Stimulated activated CD4-positive, alpha-beta T cell treated with anti-CD3 and anti-CD28 coated beads, Interleukin-4, amount 100 ng/mL, for 1 hour (primary cell): Measurements from ENCODE around the gene LGI2.
"Not testable (repeated sequence)": the region's sequence is repeated elsewhere in the genome, so short reads cannot be mapped to it uniquely, and the experiment has no call there.

Experiments used
- DNase-seq: peaks from one replicate; pipeline ENCODE4 v3.0.0-alpha.2; 2020

LGI2 gene, protein sequence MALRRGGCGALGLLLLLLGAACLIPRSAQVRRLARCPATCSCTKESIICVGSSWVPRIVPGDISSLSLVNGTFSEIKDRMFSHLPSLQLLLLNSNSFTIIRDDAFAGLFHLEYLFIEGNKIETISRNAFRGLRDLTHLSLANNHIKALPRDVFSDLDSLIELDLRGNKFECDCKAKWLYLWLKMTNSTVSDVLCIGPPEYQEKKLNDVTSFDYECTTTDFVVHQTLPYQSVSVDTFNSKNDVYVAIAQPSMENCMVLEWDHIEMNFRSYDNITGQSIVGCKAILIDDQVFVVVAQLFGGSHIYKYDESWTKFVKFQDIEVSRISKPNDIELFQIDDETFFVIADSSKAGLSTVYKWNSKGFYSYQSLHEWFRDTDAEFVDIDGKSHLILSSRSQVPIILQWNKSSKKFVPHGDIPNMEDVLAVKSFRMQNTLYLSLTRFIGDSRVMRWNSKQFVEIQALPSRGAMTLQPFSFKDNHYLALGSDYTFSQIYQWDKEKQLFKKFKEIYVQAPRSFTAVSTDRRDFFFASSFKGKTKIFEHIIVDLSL

DNA sequence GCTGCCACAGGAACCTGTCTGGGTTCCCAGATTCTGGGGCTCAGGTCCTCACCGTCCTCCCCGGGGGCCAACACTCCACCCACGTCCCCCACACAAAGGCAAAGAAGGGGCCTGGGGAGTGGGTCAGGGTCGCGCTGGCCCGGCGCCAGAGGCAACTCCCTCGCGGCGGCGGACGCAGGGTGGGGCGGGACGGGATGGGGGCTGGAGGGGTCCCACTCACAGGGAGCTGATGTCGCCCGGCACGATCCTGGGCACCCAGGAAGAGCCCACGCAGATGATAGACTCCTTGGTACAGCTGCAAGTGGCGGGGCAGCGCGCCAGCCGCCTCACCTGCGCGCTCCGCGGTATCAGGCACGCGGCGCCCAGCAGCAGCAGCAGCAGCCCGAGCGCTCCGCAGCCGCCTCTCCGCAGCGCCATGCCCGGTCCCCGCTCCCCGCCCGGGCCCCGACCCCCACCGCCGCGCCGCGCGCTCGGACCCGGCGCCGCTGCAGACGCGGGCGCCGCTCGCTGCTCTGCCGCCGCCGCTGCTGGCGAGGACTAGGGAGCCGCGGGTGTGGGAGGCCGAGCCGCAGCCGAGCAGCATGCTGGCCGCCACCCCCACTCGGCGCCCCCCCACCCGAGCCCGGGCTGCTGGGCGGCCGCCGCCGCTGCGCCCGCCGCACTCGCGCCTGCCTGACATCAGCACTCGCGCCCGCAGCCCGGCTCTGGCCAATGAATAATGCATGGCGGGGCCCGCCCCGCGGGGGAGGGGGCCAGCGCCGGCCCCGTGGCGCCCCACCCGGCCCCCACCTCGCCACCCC is at the start of gene LGI2:
LGI2 (minus strand) TSS at position 670 of the 800 bp plus-strand sequence; CDS start at position 417, 253 bp downstream.
- DNase-seq, result peak; percentile 6

DNA sequence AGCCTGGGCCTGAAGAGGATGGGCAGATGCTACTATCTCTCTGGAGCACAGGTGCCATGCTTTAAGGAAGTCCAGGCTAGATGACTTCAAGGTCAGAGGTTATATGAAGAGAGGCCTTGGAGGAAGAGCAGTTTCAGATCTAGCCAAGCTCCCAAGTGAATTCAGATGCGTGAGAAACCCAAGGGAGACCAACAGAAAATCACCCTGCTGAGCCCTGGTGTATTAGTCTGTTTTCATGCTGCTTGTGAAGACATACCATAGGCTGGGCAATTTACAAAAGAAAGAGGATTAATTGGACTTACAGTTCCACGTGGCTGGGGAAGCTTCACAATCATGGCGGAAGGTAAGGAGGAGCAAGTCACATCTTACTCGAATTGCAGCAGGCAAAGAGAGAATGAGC is 47.8 kb upstream of the LGI2 start:
- DNase-seq, result no peak

DNA sequence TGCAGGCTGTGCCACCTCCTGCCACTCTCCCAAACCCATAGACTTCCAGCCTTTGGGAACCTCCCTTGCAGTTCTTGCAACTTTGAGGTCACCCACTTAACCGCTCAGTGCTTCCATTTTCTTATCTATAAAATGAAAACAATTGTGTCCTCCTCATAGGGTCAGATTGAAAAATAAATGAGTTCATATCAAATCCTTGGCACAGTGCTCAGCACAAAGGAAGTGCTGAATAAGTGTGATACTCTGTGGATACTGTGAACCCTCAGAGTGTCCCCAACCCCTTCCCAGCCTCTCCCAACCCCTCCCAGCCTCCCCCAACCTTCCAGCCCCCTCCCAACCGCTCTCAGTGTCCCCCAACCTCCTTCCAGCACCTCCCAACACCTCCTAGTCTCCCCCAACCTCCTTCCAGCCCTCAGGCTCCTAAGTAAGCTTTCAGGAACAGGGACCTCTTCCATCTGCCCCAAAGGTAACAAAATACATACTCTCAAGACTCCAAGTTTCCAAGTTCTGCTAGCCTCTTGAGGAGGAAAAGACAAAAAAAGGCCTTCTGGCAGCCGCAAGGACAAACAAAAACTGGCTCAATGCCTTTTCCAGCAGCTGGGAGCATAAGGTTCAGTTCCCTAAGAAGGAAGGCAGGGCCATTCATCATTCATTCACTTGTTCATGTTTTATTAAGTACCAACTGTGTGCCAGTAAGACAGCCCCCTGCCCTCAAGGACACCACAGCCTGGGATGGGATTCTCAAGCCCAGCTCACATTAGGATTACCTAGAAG is 46.1 kb upstream of the LGI2 start:
- DNase-seq, result no peak

DNA sequence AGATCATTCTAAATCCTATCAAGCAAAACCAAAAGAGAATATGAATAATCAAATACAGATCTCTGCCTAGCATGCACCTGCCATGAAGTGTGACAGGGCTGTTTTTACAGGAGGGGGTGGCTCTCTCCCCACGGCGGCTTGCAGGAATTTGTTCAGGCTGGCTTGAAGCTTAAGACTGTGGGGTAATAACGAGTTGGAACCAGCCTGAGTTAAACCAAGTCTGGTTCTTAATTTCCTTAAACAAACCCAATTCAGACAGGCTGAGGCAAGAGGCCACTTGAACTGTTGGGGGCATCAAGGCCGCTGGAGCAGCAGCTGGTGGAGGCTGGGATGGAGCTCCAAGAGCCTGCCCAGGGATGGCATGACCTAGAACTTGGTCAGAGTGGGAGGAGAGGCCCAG is 45.1 kb upstream of the LGI2 start:
- no peak for DNase-seq

DNA sequence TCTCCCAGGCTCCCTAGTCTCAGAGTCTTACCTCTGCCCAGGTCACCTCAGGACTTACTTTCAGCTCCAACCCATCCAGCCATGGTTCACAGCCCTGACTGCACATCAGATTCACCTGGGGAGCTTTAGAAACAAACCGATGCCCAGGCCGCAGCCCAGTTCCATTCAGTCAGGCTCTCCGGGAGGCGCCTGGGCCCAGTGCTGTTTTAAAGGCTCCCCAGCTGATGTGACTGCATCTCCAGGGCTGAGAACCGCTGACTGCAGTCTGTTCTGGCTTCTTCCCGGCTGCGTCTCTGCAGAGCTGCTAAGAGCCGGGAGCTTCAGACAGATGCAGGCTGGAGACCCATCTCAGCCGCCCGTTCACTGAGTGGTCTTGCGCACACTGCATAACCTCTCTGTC is 44.4 kb upstream of the LGI2 start:
- no peak for DNase-seq

DNA sequence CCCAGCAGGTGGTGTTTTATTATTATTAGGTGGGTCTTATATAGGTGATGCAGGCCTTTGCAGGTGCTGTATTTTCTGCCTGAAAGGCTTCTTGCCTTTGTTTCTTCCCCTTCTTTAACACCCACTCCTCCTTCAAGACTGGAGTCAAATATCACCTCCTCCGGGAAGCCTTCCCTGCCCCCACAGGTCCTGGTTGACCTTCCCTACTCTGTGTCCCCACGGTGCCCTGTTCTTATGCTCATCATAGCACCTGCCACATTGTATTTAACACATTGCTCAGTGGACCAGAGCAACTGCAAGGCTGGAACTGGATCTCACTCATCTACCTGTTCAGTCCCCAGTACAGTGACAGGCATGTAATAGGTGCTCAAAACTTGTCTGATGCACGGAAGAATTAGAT is 39.8 kb upstream of the LGI2 start:
- no peak for DNase-seq

DNA sequence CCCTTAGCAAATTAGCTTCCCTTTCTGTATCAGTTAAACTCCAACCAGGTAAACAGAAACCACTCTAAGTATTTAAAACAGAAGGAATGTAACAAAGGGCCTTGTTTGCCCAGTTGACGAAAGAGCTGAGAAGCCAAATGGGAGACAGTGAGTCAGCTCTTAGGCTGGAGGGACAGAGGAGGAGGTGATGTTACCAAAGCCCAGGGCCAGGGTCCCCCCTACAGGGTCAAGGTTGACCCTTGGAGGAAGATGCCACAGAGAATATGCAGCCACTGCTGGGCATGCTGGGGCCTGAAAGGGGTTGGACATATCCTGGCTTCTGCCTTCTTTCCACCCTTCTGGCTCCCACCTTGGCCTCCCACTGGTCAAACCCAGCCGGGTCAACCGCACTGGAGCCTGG is 38.3 kb upstream of the LGI2 start:
- DNase-seq, result no peak

DNA sequence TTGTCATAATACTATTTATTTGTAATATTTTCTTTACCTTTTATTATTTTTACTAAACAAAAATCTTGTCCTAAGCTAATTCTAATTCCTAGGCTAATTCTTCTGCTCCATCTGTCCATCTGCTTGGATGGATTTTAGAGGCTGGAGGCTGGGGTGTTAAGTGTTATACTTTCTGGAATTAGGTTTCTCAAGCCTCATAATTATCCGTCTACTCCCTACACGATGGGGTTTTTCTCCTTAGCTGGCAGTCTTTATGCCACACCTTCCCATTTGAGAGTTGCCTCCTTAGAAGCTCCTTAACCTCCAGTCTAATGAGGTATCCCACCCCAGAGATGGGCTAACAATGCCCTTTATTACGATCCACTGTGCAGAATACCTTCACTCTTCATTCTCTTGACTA is 37.6 kb upstream of the LGI2 start:
- no peak for DNase-seq

DNA sequence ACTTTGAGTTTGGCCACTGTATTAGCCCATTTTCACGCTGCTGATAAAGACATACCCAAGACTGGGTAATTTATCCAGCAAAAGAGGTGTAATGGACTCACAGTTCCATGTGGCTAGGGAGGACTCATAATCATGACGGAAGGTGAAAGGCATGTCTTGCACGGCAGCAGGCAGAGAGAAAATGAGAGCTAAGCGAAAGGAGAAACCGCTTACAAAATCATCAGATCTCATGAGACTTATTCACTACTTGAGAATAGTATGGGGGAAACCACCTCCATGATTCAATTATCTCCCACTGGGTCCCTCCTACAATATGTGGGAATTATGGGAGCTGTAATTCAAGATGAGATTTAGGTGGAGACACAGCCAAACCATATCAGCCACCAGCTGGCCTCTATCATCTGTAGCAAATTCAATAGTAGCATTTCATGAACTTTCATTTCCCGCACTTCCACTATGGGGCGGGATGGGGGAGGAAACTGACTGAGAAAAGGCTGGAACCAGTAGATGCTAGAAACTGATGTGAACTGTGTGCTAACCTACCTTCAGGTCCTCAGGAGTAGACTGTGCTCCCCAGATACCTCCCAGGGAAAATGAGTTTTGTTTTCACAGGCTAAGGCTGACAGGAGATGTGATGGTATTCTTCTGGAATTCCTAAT is 35.3 kb upstream of the LGI2 start:
- no peak for DNase-seq

DNA sequence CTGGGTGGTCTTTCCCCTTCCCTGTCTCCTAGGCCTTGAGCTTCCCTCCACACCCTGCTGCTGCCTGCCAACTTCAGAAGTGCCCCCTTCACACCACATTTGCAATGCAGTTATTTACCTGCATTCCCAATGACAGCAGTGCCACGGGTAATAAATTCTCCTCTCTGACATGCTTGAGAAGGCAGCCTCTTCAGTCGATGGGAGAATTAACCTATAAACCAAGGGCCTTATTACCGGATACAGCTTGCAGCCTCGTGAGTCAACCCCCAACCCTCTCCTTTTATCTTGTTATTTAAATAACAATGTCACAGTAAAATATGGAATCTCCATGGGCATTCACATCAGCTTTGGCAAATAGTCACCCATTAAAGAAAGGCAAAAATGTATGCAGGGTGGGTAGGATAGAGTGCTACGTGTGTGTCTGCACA is 34.7 kb upstream of the LGI2 start:
- no peak for DNase-seq

DNA sequence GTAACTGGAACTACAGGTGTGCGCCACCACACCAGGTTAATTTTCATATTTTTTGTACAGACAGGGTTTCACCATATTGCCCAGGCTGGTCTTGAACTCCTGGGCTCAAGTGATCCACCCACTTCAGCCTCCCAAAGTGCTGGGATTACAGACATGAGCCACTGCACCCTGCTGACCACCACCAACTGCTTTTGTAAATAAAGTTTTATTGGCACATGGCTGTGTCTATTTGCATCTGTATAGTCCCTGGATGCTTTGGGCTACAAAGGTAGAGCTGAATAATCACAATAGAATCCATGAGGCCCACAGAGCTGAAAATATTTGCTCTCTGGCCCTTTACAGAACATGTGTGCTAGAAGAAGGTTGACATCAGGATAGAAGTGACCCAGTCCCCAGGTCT is 33.7 kb upstream of the LGI2 start:
- not testable (repeated sequence) for DNase-seq

DNA sequence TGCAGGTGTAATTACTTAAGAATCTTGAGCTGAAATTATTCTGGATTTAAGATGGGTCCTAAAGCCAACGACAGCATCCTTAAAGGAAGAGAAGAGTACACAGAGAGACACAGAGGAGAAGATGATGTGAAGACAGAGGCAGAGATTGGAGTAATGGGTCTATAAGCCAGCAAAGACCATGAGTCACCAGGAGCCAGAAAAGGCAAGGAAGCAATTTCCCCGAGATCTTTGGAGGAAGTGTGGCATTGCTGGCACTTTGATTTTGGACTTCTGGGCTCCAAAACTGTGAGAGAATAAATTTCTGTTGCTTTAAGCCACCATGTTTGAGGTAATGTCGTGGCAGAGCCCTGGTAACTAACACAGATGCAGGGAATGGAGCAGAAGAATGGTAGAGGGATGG is 32.4 kb upstream of the LGI2 start:
- no peak for DNase-seq

DNA sequence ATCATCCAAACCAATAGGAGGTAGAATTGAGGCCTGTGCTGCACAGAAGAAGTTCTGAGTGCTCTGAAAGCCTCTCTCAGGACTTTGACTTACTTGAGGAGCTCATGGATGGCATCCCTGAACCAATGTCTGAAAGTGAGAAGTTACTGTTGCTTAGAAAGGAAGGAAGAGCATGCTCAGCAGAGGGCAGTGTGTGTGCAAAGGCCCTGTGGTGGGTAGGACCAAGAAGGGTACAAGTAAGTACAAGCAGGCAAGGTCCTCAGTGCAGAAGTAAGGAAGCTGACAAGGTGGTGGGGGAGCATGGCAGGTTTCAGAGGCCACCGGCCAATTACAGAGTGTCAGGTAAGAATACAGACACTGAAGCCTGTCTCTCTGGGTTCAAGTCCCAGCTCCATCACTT is 31.4 kb upstream of the LGI2 start:
- DNase-seq, result no peak

DNA sequence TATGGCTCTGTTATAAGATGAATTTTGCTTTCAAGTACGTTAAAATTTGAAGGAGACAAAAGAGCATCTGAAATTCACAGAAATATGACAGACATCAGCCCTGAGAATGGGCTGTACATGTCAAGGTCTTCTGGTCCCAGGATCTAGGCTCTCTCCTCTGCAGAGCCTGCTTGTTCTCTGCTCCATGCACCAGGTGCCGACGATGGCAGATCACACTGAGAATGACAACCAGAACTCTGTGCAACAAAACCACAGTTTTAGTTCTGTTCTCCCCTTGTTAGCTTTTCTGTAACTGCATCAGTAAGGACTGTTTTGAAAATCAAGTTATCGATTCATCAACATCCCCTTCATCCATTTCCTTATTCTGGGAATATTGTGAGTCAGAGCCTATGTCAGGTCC is 30.9 kb upstream of the LGI2 start:
- no peak for DNase-seq

DNA sequence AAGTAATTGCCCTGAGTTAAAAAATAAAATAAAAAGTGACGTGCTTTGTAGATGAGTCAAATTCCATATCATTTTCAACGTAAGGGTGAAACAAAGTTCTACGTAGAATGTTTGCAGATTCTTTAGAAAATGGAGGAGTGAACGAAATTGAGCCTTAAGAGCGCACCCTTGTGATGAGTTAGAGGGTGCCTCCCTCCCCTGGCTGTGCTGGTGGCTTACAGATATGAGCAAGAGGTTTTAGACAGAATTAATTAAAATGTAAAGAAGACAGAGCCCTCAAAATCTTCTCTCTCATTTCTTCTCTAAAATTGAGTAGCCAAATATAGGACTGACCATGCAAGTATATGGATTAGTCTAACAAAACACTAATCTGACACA is 30.2 kb upstream of the LGI2 start:
- DNase-seq, result no peak

DNA sequence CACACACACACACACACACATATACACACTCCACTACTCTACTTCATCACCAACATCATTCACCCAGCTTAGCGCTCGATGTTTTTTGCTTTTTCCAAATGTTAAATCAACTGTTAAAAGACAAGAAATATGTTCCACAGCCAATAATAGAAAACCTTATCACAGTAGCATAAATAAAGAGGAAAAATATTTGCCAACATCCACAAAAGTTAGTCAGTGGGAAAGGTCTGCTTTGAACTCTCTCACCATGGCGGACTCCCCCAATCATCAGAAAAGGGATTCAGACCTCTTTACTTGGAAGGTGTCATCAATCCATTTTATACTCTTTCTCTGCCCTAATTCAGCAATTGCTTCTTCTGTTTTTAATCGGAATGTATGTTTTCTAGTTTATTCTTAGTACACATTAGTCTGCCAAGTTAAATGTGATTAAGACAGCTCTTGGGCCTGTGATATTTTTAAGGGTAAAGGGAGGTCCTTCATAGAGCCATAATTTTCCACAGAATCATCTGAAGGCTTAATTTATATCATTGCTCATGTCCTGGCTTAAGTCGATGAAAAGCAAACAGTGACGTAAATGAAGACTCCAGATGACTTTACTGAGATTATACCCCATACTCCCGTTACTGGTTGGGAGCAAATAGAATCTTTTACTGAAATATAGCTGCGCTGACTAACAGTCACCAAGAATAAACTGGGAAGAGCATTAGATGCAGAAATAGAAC is 29.7 kb upstream of the LGI2 start:
- DNase-seq, result no peak

DNA sequence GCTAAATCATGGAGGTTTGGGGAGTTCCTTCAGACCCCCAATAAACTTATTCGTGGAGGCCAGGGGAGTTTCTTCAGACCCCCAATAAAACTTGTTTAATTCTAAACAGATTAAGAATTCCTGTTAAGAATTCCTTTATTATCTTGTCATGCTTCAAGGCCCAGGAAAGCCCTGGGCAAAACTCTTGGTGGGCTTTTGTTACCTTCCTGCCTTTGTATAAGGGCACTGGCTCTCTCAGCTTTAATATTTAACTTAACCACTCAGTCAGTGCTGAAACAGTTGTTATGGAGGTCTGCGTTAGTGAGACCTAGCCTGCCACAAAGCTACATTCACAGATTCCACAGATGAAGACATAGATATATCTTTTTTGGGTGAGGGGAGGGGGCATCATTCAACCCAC is 29.0 kb upstream of the LGI2 start:
- no peak for DNase-seq

DNA sequence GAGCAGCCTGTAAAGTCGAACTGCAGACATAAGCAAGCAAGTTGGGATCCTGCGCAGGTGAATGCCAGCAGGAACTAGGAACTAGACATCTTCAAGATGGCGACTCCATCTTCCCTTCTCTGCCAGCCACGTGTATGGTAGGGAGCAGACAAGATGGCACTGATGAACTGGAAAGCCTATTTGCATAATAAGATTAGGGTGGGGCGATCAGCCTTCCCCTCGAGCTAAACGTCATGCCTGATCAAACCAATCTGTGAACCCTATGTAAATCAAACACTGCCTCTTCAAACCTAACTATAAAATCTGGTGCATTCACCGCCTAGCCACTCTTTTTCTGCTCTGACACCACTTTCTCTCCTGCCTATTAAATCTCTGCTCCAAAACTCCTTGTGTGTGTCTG is 28.1 kb upstream of the LGI2 start:
- DNase-seq, result no peak

DNA sequence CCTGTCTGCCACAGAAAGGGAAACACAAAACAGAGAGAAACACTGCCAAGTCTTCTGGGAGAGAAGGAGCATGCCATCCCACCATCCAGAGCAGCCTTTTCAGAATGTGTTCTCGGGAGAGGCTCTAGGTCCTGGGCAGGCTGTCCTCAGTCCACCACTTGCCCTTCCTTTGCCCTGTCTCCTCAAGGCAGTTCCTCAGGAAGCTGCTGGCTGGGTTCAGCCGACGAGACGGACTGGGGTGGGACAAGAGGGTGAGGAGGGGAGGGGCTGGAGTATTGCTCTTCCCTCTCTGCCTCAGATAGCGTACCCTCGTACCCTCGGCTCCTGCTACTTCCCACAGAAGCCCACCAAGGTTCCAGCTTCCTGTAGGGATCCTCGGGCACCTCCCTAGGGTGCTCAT is 26.6 kb upstream of the LGI2 start:
- no peak for DNase-seq

DNA sequence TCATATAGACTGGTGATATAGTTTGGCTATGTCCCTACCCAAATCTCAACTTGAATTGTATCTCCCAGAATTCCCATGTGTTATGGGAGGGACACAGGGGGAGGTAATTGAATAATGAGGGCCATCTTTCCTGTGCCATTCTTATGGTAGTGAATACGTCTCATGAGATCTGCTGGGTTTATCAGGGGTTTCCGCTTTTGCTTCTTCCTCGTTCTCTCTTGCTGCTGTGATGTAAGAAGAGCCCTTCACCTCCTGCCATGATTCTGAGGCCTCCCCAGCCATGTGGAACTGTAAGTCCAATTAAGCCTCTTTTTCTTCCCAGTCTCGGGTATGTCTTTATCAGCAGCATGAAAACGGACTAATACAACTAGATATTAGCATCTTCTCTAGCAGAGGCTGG is 21.3 kb upstream of the LGI2 start:
- not testable (repeated sequence) for DNase-seq

DNA sequence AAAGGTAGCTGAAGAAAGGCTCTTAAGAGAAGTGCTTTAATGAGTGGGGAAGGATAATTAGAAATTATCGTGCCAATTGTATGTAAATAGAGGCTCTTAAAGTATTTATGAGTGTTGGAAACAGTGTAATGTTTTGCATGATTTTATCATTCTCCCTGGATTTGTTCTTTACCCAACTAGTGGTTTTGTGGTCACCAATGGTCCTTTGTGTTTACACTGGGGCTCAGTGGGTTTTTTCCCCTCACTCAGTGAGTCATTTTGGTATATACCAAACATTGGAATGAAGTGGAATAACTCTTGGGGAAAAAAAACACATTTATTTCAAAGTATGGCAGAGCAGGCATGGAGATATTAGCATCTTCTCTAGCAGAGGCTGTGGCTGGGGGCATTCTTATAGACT is 20.8 kb upstream of the LGI2 start:
- no peak for DNase-seq
